Amniotic epithelial cell (primary cell): ENCODE measurements around the gene MTARC1.

ENCODE experiments used
- DNase-seq: peaks from one replicate; pipeline ENCODE4 v3.0.0-alpha.2; 2010; ENCODE audit warnings: low read depth

Gene MTARC1

GRCh38 chr1:220806408-220806807, 19.7 kb downstream of the MTARC1 start:
- DNase-seq: no peak

- no peak for DNase-seq
Measured at GRCh38 chr1:220807726-220808125, 21.0 kb downstream of the MTARC1 start.

GRCh38 chr1:220808345-220809186, 21.9 kb downstream of the MTARC1 start:
- peak; percentile 61 for DNase-seq

GRCh38 chr1:220809187-220809550, 22.5 kb downstream of the MTARC1 start:
- no peak for DNase-seq

GRCh38 chr1:220809704-220810103, 23.0 kb downstream of the MTARC1 start:
- DNase-seq: no peak

- peak; percentile 76 for DNase-seq
Measured at GRCh38 chr1:220810179-220810653, 23.5 kb downstream of the MTARC1 start.

- DNase-seq: no peak
Measured at GRCh38 chr1:220810963-220811362, 24.2 kb downstream of the MTARC1 start.

- DNase-seq: no peak
Measured at GRCh38 chr1:220811695-220812094, 25.0 kb downstream of the MTARC1 start.

GRCh38 chr1:220812308-220812707, 25.6 kb downstream of the MTARC1 start:
- DNase-seq: no peak

- DNase-seq: no peak
Measured at GRCh38 chr1:220813013-220813412, 26.3 kb downstream of the MTARC1 start.

- DNase-seq: no peak
Measured at GRCh38 chr1:220815409-220815808, 28.7 kb downstream of the MTARC1 start.

- peak; percentile 88 for DNase-seq
Measured at GRCh38 chr1:220817907-220818306, 31.2 kb downstream of the MTARC1 start.

GRCh38 chr1:220818421-220819173, 31.9 kb downstream of the MTARC1 start:
- peak; percentile 99 for DNase-seq

- peak; percentile 61 for DNase-seq
Measured at GRCh38 chr1:220819467-220820026, 32.8 kb downstream of the MTARC1 start.

- peak; percentile 50 for DNase-seq
Measured at GRCh38 chr1:220824031-220824989, 37.6 kb downstream of the MTARC1 start.

GRCh38 chr1:220825819-220826551, 39.3 kb downstream of the MTARC1 start:
- DNase-seq: peak; percentile 77

- DNase-seq: no peak
Measured at GRCh38 chr1:220826729-220827128, 40.0 kb downstream of the MTARC1 start.

GRCh38 chr1:220827445-220828178, 40.9 kb downstream of the MTARC1 start:
- DNase-seq: no peak

- no peak for DNase-seq
Measured at GRCh38 chr1:220828179-220828490, 41.4 kb downstream of the MTARC1 start.

GRCh38 chr1:220828950-220829586, 42.4 kb downstream of the MTARC1 start:
- DNase-seq: no peak
